Measurements from ENCODE around the gene TSSK3. TPM values are rescaled to one million over a fixed set of nuclear protein-coding genes. Genes with fewer than 3 reads are reported as not detected.

Gene TSSK3
- total and polyA plus RNA-seq, 2 of the 8 experiments (the other 6 are each of a cell fraction or from before 2014, with no cell fraction given), result 1.2 TPM

GRCh38 chr1:32362474-32363313 lies at the start of gene TSSK3, which contains the start of gene FAM229A (continued):
- no peak for TF ChIP-seq CHD2 (IDR thresholded peaks at IDR 0.05; ENCODE audit: low read length)
- no peak for TF ChIP-seq EZH2 (IDR thresholded peaks at IDR 0.05; ENCODE audit: low read depth, low read length, severe bottlenecking)
- no peak for TF ChIP-seq JUN (IDR thresholded peaks at IDR 0.05; ENCODE audit: low read depth, low read length)
- TF ChIP-seq CHD1 (IDR thresholded peaks at IDR 0.05; ENCODE audit: low read depth, low read length), result no peak
- TF ChIP-seq, protein P1, sequence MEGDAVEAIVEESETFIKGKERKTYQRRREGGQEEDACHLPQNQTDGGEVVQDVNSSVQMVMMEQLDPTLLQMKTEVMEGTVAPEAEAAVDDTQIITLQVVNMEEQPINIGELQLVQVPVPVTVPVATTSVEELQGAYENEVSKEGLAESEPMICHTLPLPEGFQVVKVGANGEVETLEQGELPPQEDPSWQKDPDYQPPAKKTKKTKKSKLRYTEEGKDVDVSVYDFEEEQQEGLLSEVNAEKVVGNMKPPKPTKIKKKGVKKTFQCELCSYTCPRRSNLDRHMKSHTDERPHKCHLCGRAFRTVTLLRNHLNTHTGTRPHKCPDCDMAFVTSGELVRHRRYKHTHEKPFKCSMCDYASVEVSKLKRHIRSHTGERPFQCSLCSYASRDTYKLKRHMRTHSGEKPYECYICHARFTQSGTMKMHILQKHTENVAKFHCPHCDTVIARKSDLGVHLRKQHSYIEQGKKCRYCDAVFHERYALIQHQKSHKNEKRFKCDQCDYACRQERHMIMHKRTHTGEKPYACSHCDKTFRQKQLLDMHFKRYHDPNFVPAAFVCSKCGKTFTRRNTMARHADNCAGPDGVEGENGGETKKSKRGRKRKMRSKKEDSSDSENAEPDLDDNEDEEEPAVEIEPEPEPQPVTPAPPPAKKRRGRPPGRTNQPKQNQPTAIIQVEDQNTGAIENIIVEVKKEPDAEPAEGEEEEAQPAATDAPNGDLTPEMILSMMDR (IDR thresholded peaks at IDR 0.05; ENCODE audit: control extremely low read depth in 1 of 3, insufficient read depth in 1 of 3, low read depth in 1 of 3, low read length in 3 of 3), result no peak
- TF ChIP-seq GTF2F1 (IDR thresholded peaks at IDR 0.05; ENCODE audit: borderline replicate concordance, low read depth, low read length), result no peak
- no peak for TF ChIP-seq ASH2L (IDR thresholded peaks at IDR 0.05; ENCODE audit: low read length)
- no peak for TF ChIP-seq ATF2 (IDR thresholded peaks at IDR 0.05; ENCODE audit: low read length)
- TF ChIP-seq NANOG (IDR thresholded peaks at IDR 0.05; ENCODE audit: insufficient read depth, low read depth, low read length, poor library complexity, severe bottlenecking), result no peak
- no peak for TF ChIP-seq SP4 (IDR thresholded peaks at IDR 0.05; ENCODE audit: low read length)
- no peak for TF ChIP-seq TAF7 (optimal IDR thresholded peaks at IDR 0.05; ENCODE audit: borderline replicate concordance, low read depth, low read length)
- TF ChIP-seq CEBPB (IDR thresholded peaks at IDR 0.05; ENCODE audit: low read depth, low read length), result no peak

All from H1 (cell line).